Endothelial cell of umbilical vein (primary cell): ENCODE data around the gene FIBCD1. TPM values are rescaled to one million over a fixed set of nuclear protein-coding genes. Genes with fewer than 3 reads are reported as not detected.

ENCODE experiments used
- BruUV-seq: library from RNA; stranded (reverse); fragments of 400-500 nt; replicated peaks from 2 replicates; lab custom pipeline; 2021; lab: Mats Ljungman, UMichigan
- CTCF ChIA-PET: fragments of 300-600, 350-600 bp; sonication (Branson Sonifier 250); formaldehyde crosslinking; loops from one replicate; lab custom pipeline; 2021; ENCODE audit warnings: antibody characterized with exemption, inconsistent platforms; lab: Charles Lee
- POLR2A ChIA-PET: fragments of 300-600, 350-600 bp; sonication (Branson Sonifier 250); formaldehyde crosslinking; loops from one replicate; lab custom pipeline; 2021; ENCODE audit warnings: antibody characterized with exemption, inconsistent platforms; lab: Charles Lee
- DNase-seq: peaks from one replicate; pipeline ENCODE4 v3.0.0-alpha.2; 2011; ENCODE audit warnings: low read depth, low spot score
- FAIRE-seq: peaks from 2 replicates; lab custom pipeline; 2011; peaks lifted over from hg19 to GRCh38; lab: Jason Lieb, UNC
- H2AFZ ChIP-seq: 2 replicates; pipeline ENCODE4 v1.6.0; 2012; ENCODE audit warnings: low read depth, low read length, control low read depth, inconsistent platforms
- H3K27ac ChIP-seq: 2 replicates; pipeline ENCODE4 v1.5.1; 2011; ENCODE audit warnings: low read depth, mild to moderate bottlenecking, control low read depth, low read length, moderate library complexity; ENCODE audit not compliant: insufficient read depth
- H3K27me3 ChIP-seq, 2 experiments: 2 replicates each; pipeline versions ENCODE4 v1.6.0 to v1.6.1; 2011; ENCODE audit warnings: low read length in 2 of 2, mixed read lengths in 1 of 2; ENCODE audit not compliant: control insufficient read depth in 2 of 2, insufficient read depth in 2 of 2
- H3K36me3 ChIP-seq, 2 experiments: 2 replicates in 1 of 2; 3 replicates in 1 of 2; pipeline ENCODE4 v1.5.1; 2011; ENCODE audit warnings: low read length in 2 of 2, mild to moderate bottlenecking in 1 of 2, moderate library complexity in 1 of 2; ENCODE audit not compliant: control insufficient read depth in 2 of 2, insufficient read depth in 2 of 2; ENCODE audit errors: extremely low read depth in 1 of 2
- H3K4me1 ChIP-seq: 3 replicates; pipeline ENCODE4 v1.5.1; 2011; ENCODE audit warnings: mild to moderate bottlenecking, low read length; ENCODE audit not compliant: control insufficient read depth, insufficient read depth; ENCODE audit errors: extremely low read depth
- H3K4me2 ChIP-seq: 2 replicates; pipeline ENCODE4 v1.6.1; 2011; ENCODE audit warnings: low read length, control low read depth, mixed read lengths; ENCODE audit not compliant: insufficient read depth
- H3K4me3 ChIP-seq, 3 experiments: fragments of 200-600 bp in 1 of 3; sonication (generic), shearing (Covaris generic) in 1 of 3; replicated peaks in 1 of 3; 2 replicates each; pipeline ENCODE4 v1.5.1; 2011 to 2016; ENCODE audit warnings: control low read depth in 3 of 3, low read length in 3 of 3, mild to moderate bottlenecking in 2 of 3, inconsistent platforms in 1 of 3, low read depth in 1 of 3, moderate library complexity in 1 of 3; ENCODE audit not compliant: insufficient read depth in 1 of 3
- H3K79me2 ChIP-seq: 2 replicates; pipeline ENCODE4 v1.6.0; 2012; ENCODE audit warnings: low read length, inconsistent platforms; ENCODE audit not compliant: control insufficient read depth, insufficient read depth
- H3K9ac ChIP-seq: replicated peaks from 2 replicates; pipeline ENCODE3; 2011; ENCODE audit warnings: low read length, control low read depth; ENCODE audit not compliant: insufficient read depth; ENCODE audit errors: extremely low read depth
- H3K9me1 ChIP-seq: replicated peaks from 3 replicates; pipeline ENCODE4 v1.6.0; 2011; ENCODE audit warnings: mild to moderate bottlenecking, low read length; ENCODE audit not compliant: control insufficient read depth, insufficient read depth; ENCODE audit errors: extremely low read depth
- H3K9me3 ChIP-seq: replicated peaks from 2 replicates; pipeline ENCODE4 v1.5.1; 2012; ENCODE audit warnings: low read length, inconsistent platforms; ENCODE audit not compliant: control insufficient read depth, insufficient read depth
- H4K20me1 ChIP-seq: replicated peaks from 2 replicates; pipeline ENCODE3; 2011; ENCODE audit warnings: mild to moderate bottlenecking, low read length; ENCODE audit not compliant: control insufficient read depth, insufficient read depth; ENCODE audit errors: extremely low read depth
- EZH2 ChIP-seq: IDR thresholded peaks from 2 replicates; pipeline ENCODE4 v1.6.1; 2012; ENCODE audit warnings: borderline replicate concordance, low read depth, mild to moderate bottlenecking, moderate library complexity, low read length, inconsistent platforms; ENCODE audit not compliant: severe bottlenecking
- FOS ChIP-seq: IDR thresholded peaks from 2 replicates; pipeline ENCODE4 v1.6.1; 2011; ENCODE audit warnings: mild to moderate bottlenecking, low read length, moderate library complexity, borderline replicate concordance; ENCODE audit not compliant: insufficient read depth
- GATA2 ChIP-seq: IDR thresholded peaks from 2 replicates; pipeline ENCODE4 v1.7.0; 2011; ENCODE audit warnings: low read depth, mild to moderate bottlenecking, moderate library complexity, mixed read lengths, low read length; ENCODE audit not compliant: insufficient read length, insufficient read depth
- JUN ChIP-seq: IDR thresholded peaks from 2 replicates; pipeline ENCODE4 v1.6.1; 2011; ENCODE audit warnings: borderline replicate concordance, low read depth; ENCODE audit not compliant: insufficient read length, insufficient read depth
- MYC ChIP-seq: IDR thresholded peaks from one replicate; pipeline ENCODE4 v1.6.1; 2011; ENCODE audit warnings: mild to moderate bottlenecking, low read depth, low read length
- POLR2A ChIP-seq: IDR thresholded peaks from 2 replicates; pipeline ENCODE4 v1.6.1; 2012; ENCODE audit warnings: low read depth, mild to moderate bottlenecking, control low read depth, low read length
- POLR2AphosphoS5 ChIP-seq: IDR thresholded peaks from 2 replicates; pipeline ENCODE4 v1.6.1; 2012; ENCODE audit warnings: low read depth, mild to moderate bottlenecking, control low read depth, low read length, moderate library complexity; ENCODE audit not compliant: insufficient read depth
- dilution Hi-C: fragments of 300-500 bp; cut with MboI; formaldehyde crosslinking; loops from one replicate; pipeline ENCODE4 v1.15.0; 2019; ENCODE audit warnings: low sequenced_read_pairs; ENCODE audit not compliant: extremely low pct_ligation_motif_present
- intact Hi-C: fragments of 100-400 bp; cut with micrococcal nuclease; formaldehyde crosslinking; loops from one replicate; pipeline ENCODE4 v1.10.0; 2022
- polyA plus RNA-seq, 4 experiments: library from polyadenylated mRNA; depleted of rRNA in 3 of 4; stranded (reverse) in 3 of 4; unstranded in 1 of 4; fragments of >200 nt; gene quantifications; 2 replicates each; pipeline versions ENCODE4 v1.2.1 to v1.2.3, GENCODE V29; 2011 to 2012; ENCODE audit warnings: missing spikeins in 1 of 4
- total RNA-seq: library from RNA; stranded (reverse); gene quantifications from 2 replicates; pipeline ENCODE4 v1.2.3, GENCODE V29; 2021
- TF ChIP-seq, protein P1 (sequence below): IDR thresholded peaks from 2 replicates; pipeline ENCODE4 v1.6.1; 2011; ENCODE audit not compliant: insufficient read depth, insufficient read length
- TF ChIP-seq, protein P2 (sequence below), 2 donors: IDR thresholded peaks; 1 replicate in 1 of 2; 2 replicates in 1 of 2; pipeline ENCODE4 v1.5.1; 2011; ENCODE audit warnings: low read length in 2 of 2, mild to moderate bottlenecking in 2 of 2, moderate library complexity in 2 of 2, control low read depth in 1 of 2, inconsistent platforms in 1 of 2, low read depth in 1 of 2; ENCODE audit not compliant: insufficient read depth in 1 of 2; ENCODE audit errors: extremely low read depth in 1 of 2

The FIBCD1 gene
- total and polyA plus RNA-seq, 2 donors (not counting 3 experiments of a cell fraction or from before 2014, with no cell fraction given) = 0.14 TPM; not detected in 1

- BruUV-seq = TSS peak; percentile 36
Observed at GRCh38 chr9:130857864-130858738, 80.9 kb downstream of the FIBCD1 start.

More at GRCh38 chr9:130857864-130858738, 80.9 kb downstream of the FIBCD1 start:
- peak; percentile 46 for DNase-seq
- CTCF ChIA-PET = interaction anchor here (0.5 to 2.5 kb wide), 17 partner anchors 8 to 157 kb away, joined by 3 to 16 read pairs (median 3); no protein-coding TSS in a partner anchor
- TF ChIP-seq, protein P1, sequence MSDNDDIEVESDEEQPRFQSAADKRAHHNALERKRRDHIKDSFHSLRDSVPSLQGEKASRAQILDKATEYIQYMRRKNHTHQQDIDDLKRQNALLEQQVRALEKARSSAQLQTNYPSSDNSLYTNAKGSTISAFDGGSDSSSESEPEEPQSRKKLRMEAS = no peak
- TF ChIP-seq POLR2A (no peak), GATA2 (no peak), EZH2 (no peak), MYC (no peak), POLR2AphosphoS5 (no peak), FOS (no peak), JUN (no peak)
- TF ChIP-seq, protein P2, sequence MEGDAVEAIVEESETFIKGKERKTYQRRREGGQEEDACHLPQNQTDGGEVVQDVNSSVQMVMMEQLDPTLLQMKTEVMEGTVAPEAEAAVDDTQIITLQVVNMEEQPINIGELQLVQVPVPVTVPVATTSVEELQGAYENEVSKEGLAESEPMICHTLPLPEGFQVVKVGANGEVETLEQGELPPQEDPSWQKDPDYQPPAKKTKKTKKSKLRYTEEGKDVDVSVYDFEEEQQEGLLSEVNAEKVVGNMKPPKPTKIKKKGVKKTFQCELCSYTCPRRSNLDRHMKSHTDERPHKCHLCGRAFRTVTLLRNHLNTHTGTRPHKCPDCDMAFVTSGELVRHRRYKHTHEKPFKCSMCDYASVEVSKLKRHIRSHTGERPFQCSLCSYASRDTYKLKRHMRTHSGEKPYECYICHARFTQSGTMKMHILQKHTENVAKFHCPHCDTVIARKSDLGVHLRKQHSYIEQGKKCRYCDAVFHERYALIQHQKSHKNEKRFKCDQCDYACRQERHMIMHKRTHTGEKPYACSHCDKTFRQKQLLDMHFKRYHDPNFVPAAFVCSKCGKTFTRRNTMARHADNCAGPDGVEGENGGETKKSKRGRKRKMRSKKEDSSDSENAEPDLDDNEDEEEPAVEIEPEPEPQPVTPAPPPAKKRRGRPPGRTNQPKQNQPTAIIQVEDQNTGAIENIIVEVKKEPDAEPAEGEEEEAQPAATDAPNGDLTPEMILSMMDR (IDR thresholded peaks at IDR 0.05; ENCODE audit: extremely low read depth in 1 of 2, insufficient read depth in 1 of 2, low read depth in 1 of 2, low read length in 2 of 2) = no peak
- Histone ChIP-seq H3K36me3 (peaks cover 22 to 28% of the 10 kb centered on the region in 2 experiments), H3K9me3 (no peaks in the 10 kb centered on the region), H3K9me1 (no peaks in the 10 kb centered on the region), H3K4me2 (no peak overlapping the region), H3K79me2 (peaks cover 89% of the 10 kb centered on the region), H3K27ac (peak overlapping the region; percentile 84), H3K9ac (peak overlapping the region; percentile 53), H3K4me1 (peaks cover 32% of the 10 kb centered on the region), H4K20me1 (no peaks in the 10 kb centered on the region), H3K4me3 (no peak overlapping the region), H2AFZ (no peak overlapping the region), H3K27me3 (no peaks in the 10 kb centered on the region)
- intact Hi-C loops (loop anchor here (1.0 kb wide), 1 partner anchor 11 kb away; no protein-coding TSS in a partner anchor), dilution Hi-C loops (loop anchor here (25.0 kb wide), 1 partner anchor 171 kb away; the partner anchor contains the start of gene EXOSC2)
- FAIRE-seq = no peak
- POLR2A ChIA-PET = interaction anchor here (0.8 kb wide), 1 partner anchor 151 kb away, joined by 3 read pairs; no protein-coding TSS in a partner anchor
